A549 treated with Mapracorat at 1 μM for 4 hours (cell line): Measurements from ENCODE around the gene ANKRD61. TPM values are rescaled to one million over a fixed set of nuclear protein-coding genes. Genes with fewer than 3 reads are reported as not detected.

Experiments used
- total RNA-seq: library from RNA; stranded (reverse); fragments of 200-300 nt; extraction: Qiagen RNA extraction; gene quantifications from 5 replicates; pipeline ENCODE4 v1.2.3, GENCODE V29; 2022

The ANKRD61 gene
- total RNA-seq: 0.28 to 1.2 TPM (median 0.51 TPM) in 5 replicates

DNA sequence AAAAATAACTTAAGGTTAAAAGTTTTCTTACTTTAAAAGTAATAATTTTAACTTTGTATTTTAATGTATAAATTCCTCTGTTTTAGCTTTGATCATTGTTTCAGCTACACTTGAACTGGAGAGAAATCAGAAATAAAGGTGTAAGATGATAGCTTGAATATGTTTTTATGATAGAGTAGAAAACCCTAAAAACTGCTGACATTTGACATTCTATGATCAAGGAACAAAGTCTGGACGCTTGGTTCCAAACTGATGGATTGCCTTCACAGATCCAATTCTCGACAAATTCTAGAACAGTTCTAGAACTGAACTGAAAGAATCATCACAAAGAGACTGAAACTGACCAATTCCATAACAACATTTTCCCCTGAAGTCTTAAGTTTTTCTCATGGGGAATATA is at the start of gene ANKRD61:
Gene ANKRD61, plus strand, starts transcription at position 389 of the 400 bp plus-strand sequence. Its CDS starts 0 bp downstream, at position 389.

DNA sequence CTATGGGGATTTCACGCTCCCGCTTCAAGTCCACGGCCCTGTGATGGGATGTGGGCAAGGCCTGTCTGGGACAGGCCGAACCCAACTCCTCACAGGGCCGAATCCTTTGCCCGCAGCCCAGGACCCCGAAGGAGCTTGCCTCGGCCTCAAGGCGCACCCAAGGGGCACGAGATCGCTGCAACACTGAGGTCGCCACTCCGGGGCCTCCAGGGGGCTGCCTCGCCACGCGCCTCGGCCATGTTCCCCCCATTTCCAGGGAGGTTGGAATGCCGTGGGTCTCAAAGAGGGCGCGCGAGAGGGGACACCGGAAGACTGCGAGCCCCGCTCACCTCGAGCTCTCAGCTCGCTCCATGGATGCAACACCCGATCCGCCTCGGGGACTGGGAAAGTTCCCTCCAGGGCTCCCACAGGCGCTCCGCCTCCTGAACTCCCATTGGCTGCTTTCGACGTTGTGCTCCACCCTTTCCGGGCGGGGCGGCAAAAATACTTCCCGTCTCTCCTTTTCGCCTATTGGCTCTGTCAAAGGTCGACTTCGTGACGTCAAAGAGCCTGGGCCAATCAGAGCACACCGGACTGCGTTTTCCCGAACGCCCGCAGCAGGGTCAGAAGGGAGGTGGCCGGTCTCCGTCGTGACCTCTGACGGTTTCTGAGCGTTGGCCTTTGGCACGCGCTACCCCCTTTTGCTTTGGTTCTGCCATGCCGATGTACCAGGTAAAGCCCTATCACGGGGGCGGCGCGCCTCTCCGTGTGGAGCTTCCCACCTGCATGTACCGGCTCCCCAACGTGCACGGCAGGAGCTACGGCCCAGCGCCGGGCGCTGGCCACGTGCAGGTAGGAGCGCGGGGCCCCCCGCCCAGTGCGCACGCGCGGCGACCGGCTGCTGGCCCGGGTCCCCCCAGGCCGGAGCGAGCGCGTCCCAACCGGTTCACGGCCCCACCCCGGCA is 22.2 kb upstream of the ANKRD61 start, which contains the start of the genes AIMP2 and PMS2:
Gene AIMP2, plus strand, starts transcription at position 605 of the 944 bp plus-strand sequence. Its CDS starts 92 bp downstream, at position 697.
Gene PMS2, minus strand, starts transcription at position 382 of the 944 bp plus-strand sequence. Its CDS starts 30 bp downstream, at position 352.

Other genes starting within 250 kb of the ANKRD61 start
- 20.6 to 25.8 TPM (median 24.1 TPM) in 5 replicates for gene RNF216, start 249.7 kb upstream of the ANKRD61 start, total RNA-seq
- not detected in 5 replicates for gene OCM, start 150.6 kb upstream of the ANKRD61 start, total RNA-seq
- gene CCZ1, start 132.6 kb upstream of the ANKRD61 start, total RNA-seq: 74.4 to 88.0 TPM (median 80.9 TPM) in 5 replicates
- gene RSPH10B, start 60.7 kb upstream of the ANKRD61 start, total RNA-seq: 0.08 to 0.11 TPM (median 0.09 TPM) in 4 of 5 replicates, not detected in the other
- 10.2 to 12.7 TPM (median 12.3 TPM) in 5 replicates for gene PMS2, start 22.3 kb upstream of the ANKRD61 start, total RNA-seq
- gene AIMP2, start 22.1 kb upstream of the ANKRD61 start, total RNA-seq: 87.3 to 95.0 TPM (median 92.1 TPM) in 5 replicates
- gene EIF2AK1, start 27.8 kb downstream of the ANKRD61 start, total RNA-seq: 60.2 to 80.1 TPM (median 71.8 TPM) in 5 replicates
- 6.7 to 8.3 TPM (median 7.6 TPM) in 5 replicates for gene USP42, start 73.6 kb downstream of the ANKRD61 start, total RNA-seq
- 25.6 to 32.4 TPM (median 27.8 TPM) in 5 replicates for gene CYTH3, start 241.2 kb downstream of the ANKRD61 start, total RNA-seq